ENCODE data around the gene AUNIP.
A peak's percentile ranks its signal among the peaks of the same experiment; 100 is the strongest.

- no peak for TF ChIP-seq REST (IDR thresholded peaks at IDR 0.05; ENCODE audit: low read depth)
- no peak for TF ChIP-seq CREB1 (IDR thresholded peaks at IDR 0.05; ENCODE audit: low read depth)
- no peak for TF ChIP-seq RAD21 (IDR thresholded peaks at IDR 0.05; ENCODE audit: low read depth)
- TF ChIP-seq, protein P1, sequence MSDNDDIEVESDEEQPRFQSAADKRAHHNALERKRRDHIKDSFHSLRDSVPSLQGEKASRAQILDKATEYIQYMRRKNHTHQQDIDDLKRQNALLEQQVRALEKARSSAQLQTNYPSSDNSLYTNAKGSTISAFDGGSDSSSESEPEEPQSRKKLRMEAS (IDR thresholded peaks at IDR 0.05) = no peak
- TF ChIP-seq EP300 (IDR thresholded peaks at IDR 0.05; ENCODE audit: borderline replicate concordance) = no peak
- TF ChIP-seq YY1 (IDR thresholded peaks at IDR 0.05; ENCODE audit: low read depth) = no peak
- TF ChIP-seq TEAD4 (IDR thresholded peaks at IDR 0.05) = 0 out of 2 replicates have a peak, but pooled peaks have one; percentile 11
- TF ChIP-seq CEBPB (IDR thresholded peaks at IDR 0.05) = no peak
Measured at GRCh38 chr1:25858494-25858893, 763 bp downstream of the AUNIP start.
